ENCODE measurements around the gene HOXB5.

- TF ChIP-seq REST (IDR thresholded peaks at IDR 0.05; ENCODE audit: low read depth, low read length) (no peak), TARDBP (IDR thresholded peaks at IDR 0.05; ENCODE audit: borderline replicate concordance) (no peak), KDM1A (IDR thresholded peaks at IDR 0.05; ENCODE audit: borderline replicate concordance) (no peak), RFX5 (IDR thresholded peaks at IDR 0.05; ENCODE audit: low read depth, low read length) (no peak), CTCF (IDR thresholded peaks at IDR 0.05 in 2 of 3, conservative IDR thresholded peaks at IDR 0.05 in 1 of 3; ENCODE audit: control insufficient read depth in 2 of 3, extremely low read depth in 1 of 3, insufficient read depth in 1 of 3, low read depth in 3 of 3, low read length in 3 of 3) (no peak), ZNF274 (IDR thresholded peaks at IDR 0.05; ENCODE audit: insufficient read depth, insufficient read length) (no peak), ATF7 (IDR thresholded peaks at IDR 0.05; ENCODE audit: low read depth) (no peak), PAX8 (IDR thresholded peaks at IDR 0.05) (no peak), EP300 (IDR thresholded peaks at IDR 0.05; ENCODE audit: borderline replicate concordance in 1 of 2, control insufficient read depth in 1 of 2, low read depth in 2 of 2, low read length in 2 of 2) (no peak), ZBTB4 (CRISPR knock-in tag; IDR thresholded peaks at IDR 0.05) (no peak), NFIC (IDR thresholded peaks at IDR 0.05; ENCODE audit: low read depth, low read length) (no peak)
- TF ChIP-seq, protein P1, sequence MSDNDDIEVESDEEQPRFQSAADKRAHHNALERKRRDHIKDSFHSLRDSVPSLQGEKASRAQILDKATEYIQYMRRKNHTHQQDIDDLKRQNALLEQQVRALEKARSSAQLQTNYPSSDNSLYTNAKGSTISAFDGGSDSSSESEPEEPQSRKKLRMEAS (IDR thresholded peaks at IDR 0.05; ENCODE audit: low read depth, low read length): no peak
- TF ChIP-seq, protein P2, sequence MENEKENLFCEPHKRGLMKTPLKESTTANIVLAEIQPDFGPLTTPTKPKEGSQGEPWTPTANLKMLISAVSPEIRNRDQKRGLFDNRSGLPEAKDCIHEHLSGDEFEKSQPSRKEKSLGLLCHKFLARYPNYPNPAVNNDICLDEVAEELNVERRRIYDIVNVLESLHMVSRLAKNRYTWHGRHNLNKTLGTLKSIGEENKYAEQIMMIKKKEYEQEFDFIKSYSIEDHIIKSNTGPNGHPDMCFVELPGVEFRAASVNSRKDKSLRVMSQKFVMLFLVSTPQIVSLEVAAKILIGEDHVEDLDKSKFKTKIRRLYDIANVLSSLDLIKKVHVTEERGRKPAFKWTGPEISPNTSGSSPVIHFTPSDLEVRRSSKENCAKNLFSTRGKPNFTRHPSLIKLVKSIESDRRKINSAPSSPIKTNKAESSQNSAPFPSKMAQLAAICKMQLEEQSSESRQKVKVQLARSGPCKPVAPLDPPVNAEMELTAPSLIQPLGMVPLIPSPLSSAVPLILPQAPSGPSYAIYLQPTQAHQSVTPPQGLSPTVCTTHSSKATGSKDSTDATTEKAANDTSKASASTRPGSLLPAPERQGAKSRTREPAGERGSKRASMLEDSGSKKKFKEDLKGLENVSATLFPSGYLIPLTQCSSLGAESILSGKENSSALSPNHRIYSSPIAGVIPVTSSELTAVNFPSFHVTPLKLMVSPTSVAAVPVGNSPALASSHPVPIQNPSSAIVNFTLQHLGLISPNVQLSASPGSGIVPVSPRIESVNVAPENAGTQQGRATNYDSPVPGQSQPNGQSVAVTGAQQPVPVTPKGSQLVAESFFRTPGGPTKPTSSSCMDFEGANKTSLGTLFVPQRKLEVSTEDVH (IDR thresholded peaks at IDR 0.05; ENCODE audit: low read depth, partially characterized antibody): no peak
Measured at GRCh38 chr17:48601207-48601538, 7.6 kb upstream of the HOXB5 start.

Data from GM12878 (cell line).